Activated naive CD4-positive, alpha-beta T cell treated with anti-CD3 and anti-CD28 coated beads for 36 hours (primary cell): Measurements from ENCODE around the gene ZNF45. TPM values are rescaled to one million over a fixed set of nuclear protein-coding genes. Genes with fewer than 3 reads are reported as not detected.
"Not testable (repeated sequence)": the region's sequence is repeated elsewhere in the genome, so short reads cannot be mapped to it uniquely, and the experiment has no call there.

Experiments used
- CTCF ChIA-PET: fragments of 350-600 bp; sonication (Branson Sonifier 250); formaldehyde crosslinking; loops from one replicate; lab custom pipeline; 2021; ENCODE audit warnings: antibody characterized with exemption; lab: Charles Lee
- DNase-seq: peaks from one replicate; pipeline ENCODE4 v3.0.0-alpha.2; 2020
- H3K27ac Mint-ChIP-seq: one replicate; pipeline ENCODE4 v1.8.0; 2021; ENCODE audit warnings: mild to moderate bottlenecking, mixed read lengths
- H3K27me3 Mint-ChIP-seq: one replicate; pipeline ENCODE4 v1.8.0; 2021; ENCODE audit warnings: low read depth, mixed read lengths
- H3K36me3 Mint-ChIP-seq: one replicate; pipeline ENCODE4 v1.8.0; 2021; ENCODE audit warnings: low read depth, mixed read lengths
- H3K4me1 Mint-ChIP-seq: one replicate; pipeline ENCODE4 v1.8.0; 2021; ENCODE audit warnings: low read depth, mixed read lengths
- H3K4me3 Mint-ChIP-seq: one replicate; pipeline ENCODE4 v1.8.0; 2021; ENCODE audit warnings: mild to moderate bottlenecking, moderate library complexity, mixed read lengths
- H3K9me3 Mint-ChIP-seq: one replicate; pipeline ENCODE4 v1.8.0; 2021; ENCODE audit warnings: mixed read lengths
- intact Hi-C: fragments of 100-400 bp; cut with micrococcal nuclease; formaldehyde crosslinking; loops from one replicate; pipeline ENCODE4 v1.15.1; 2023
- total RNA-seq, 2 experiments: library from RNA; stranded (reverse); gene quantifications; one replicate each; pipeline ENCODE4 v1.2.3, GENCODE V29; 2021

Gene ZNF45
- 1 to 10 TPM; 5.4 to 6.3 TPM for total RNA-seq

- Mint-ChIP-seq H3K4me1 (peaks cover 24% of the 10 kb centered on the region), H3K9me3 (peaks cover 3% of the 10 kb centered on the region), H3K36me3 (peaks cover 24% of the 10 kb centered on the region), H3K27ac (peak within 1 kb of the TSS; percentile 89), H3K27me3 (no peaks in the 10 kb centered on the region), H3K4me3 (peak within 1 kb of the TSS; percentile 92)
- CTCF ChIA-PET = interaction anchor here (0.6 to 1.7 kb wide), 3 partner anchors 11 to 61 kb away, joined by 3 read pairs; no protein-coding TSS in a partner anchor
- intact Hi-C loops = loop anchor here (1.0 to 2.0 kb wide), 8 partner anchors 16 to 565 kb away; partner anchors contain the start of genes ZNF155, ZNF180, ZNF221 and ZNF224
- peak; percentile 91 for DNase-seq
Observed at GRCh38 chr19:43934985-43935708, at the start of gene ZNF45. Gene ZNF45, minus strand, starts transcription at chr19:43935282. Its CDS starts 13,097 bp downstream, at chr19:43922185.

GRCh38 chr19:43984687-43985000 is 49.6 kb upstream of the ZNF45 start:
- intact Hi-C loops = loop anchor here (1.0 kb wide), 4 partner anchors 18 to 111 kb away; partner anchors contain the start of genes ZNF222, ZNF230 and ZNF45
- peak overlapping the region; percentile 98 for H3K4me3 Mint-ChIP-seq

GRCh38 chr19:43983912-43984686 is 49.0 kb upstream of the ZNF45 start, which contains the start of gene ZNF155:
Gene ZNF155, plus strand, starts transcription at chr19:43984188. Its CDS starts 4,356 bp downstream, at chr19:43988544.
- Mint-ChIP-seq H3K27me3 (no peaks in the 10 kb centered on the region), H3K27ac (peak within 1 kb of the TSS; percentile 91), H3K4me1 (peaks cover 8% of the 10 kb centered on the region), H3K4me3 (peak within 1 kb of the TSS; percentile 98), H3K36me3 (peaks cover 17% of the 10 kb centered on the region), H3K9me3 (no peaks in the 10 kb centered on the region)
- CTCF ChIA-PET = interaction anchor here (0.6 kb wide), 1 partner anchor 19 kb away, joined by 3 read pairs; the partner anchor contains the start of gene ZNF230
- intact Hi-C loops = loop anchor here (1.0 kb wide), 4 partner anchors 18 to 111 kb away; partner anchors contain the start of genes ZNF222, ZNF230 and ZNF45
- DNase-seq = peak; percentile 83

More at GRCh38 chr19:43984687-43985000, 49.6 kb upstream of the ZNF45 start:
- no peak for DNase-seq
- Mint-ChIP-seq H3K4me1 (peaks cover 8% of the 10 kb centered on the region), H3K9me3 (peaks cover 2% of the 10 kb centered on the region), H3K27ac (peak overlapping the region; percentile 91), H3K36me3 (peaks cover 22% of the 10 kb centered on the region), H3K27me3 (no peaks in the 10 kb centered on the region)
- CTCF ChIA-PET = no interaction called here

- Mint-ChIP-seq H3K4me1 (peaks cover 8% of the 10 kb centered on the region), H3K36me3 (peaks cover 11% of the 10 kb centered on the region), H3K27me3 (no peaks in the 10 kb centered on the region), H3K4me3 (peak overlapping the region; percentile 58), H3K27ac (no peak overlapping the region), H3K9me3 (no peaks in the 10 kb centered on the region)
- intact Hi-C loops = no loop called here
- no peak for DNase-seq
- CTCF ChIA-PET = no interaction called here
Observed at GRCh38 chr19:43983544-43983911, 48.4 kb upstream of the ZNF45 start.

DNA sequence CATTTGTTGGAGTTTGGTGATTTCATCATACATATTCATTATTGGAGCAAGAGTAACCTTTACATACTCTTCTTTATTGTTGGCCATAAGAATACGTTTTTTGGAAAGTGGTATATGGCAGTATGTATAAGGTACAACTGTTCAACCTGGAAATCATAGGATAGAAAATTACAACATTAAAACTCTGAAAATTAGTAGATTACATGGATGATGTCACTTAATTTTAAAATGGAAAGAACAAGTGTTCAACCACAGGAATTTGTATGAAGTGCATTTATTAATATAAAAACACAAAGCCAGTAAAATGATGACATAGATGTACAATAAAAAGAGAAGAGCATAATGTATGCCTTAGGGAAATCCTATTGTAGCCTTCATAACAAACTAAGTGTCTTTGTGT is 41.6 kb upstream of the ZNF45 start:
- Mint-ChIP-seq H3K4me3 (no peak overlapping the region), H3K27me3 (no peaks in the 10 kb centered on the region), H3K4me1 (no peaks in the 10 kb centered on the region), H3K9me3 (peaks cover 30% of the 10 kb centered on the region), H3K36me3 (peaks cover 7% of the 10 kb centered on the region), H3K27ac (no peak overlapping the region)
- intact Hi-C loops = no loop called here
- no peak for DNase-seq
- CTCF ChIA-PET = no interaction called here

GRCh38 chr19:43966079-43966694 is 31.1 kb upstream of the ZNF45 start:
- DNase-seq = no peak
- peaks cover 39% of the 10 kb centered on the region for H3K36me3 Mint-ChIP-seq
- H3K27ac Mint-ChIP-seq = no peak overlapping the region
- intact Hi-C loops = no loop called here
- no peak overlapping the region for H3K4me3 Mint-ChIP-seq
- CTCF ChIA-PET = no interaction called here
- peaks cover 40% of the 10 kb centered on the region for H3K9me3 Mint-ChIP-seq
- H3K4me1 Mint-ChIP-seq = no peaks in the 10 kb centered on the region
- no peaks in the 10 kb centered on the region for H3K27me3 Mint-ChIP-seq

DNA sequence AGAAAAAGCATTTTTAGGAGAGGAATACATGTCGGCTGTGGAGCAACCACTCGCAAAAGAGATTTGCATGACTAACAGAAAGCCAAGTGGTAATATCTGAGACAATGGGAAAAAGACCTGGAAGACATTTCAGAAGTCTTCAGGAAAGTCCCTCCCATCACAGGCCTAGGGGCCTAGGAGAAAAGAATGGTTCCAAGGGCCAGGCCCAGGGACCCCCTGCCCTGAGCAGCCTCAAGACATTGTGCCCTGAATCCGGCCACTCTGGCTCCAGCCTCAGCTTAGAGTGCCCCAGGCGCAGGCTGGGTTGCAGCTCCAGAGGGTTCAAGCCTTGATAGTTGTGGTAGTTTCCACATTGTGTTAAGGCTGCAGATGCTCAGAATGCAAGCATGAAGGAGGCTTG is 25.3 kb upstream of the ZNF45 start:
- Mint-ChIP-seq H3K9me3 (peaks cover 29% of the 10 kb centered on the region), H3K4me3 (no peak overlapping the region), H3K27me3 (no peaks in the 10 kb centered on the region), H3K4me1 (no peaks in the 10 kb centered on the region), H3K27ac (no peak overlapping the region), H3K36me3 (peaks cover 17% of the 10 kb centered on the region)
- CTCF ChIA-PET = no interaction called here
- DNase-seq = no peak
- intact Hi-C loops = no loop called here

DNA sequence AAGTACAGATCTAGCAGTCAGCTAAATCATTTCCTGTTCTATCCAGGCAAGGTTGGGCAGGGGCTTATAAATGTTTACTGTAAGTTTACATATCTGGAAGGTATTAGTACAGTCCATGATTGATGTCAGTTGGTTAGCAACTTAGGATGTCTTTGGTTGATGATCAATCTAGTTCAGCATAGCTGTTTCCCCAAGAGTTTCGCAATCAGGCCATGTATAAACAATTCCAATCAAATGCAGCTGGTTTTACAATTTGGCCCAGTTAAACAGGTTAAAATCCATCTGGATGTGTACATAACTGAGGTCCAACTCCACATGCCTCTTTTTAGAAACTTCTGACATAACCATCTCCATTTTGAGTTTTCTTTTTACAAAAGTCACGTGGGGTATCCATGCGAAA is 22.8 kb upstream of the ZNF45 start:
- H3K27me3 Mint-ChIP-seq = no peaks in the 10 kb centered on the region
- no peak overlapping the region for H3K27ac Mint-ChIP-seq
- peaks cover 13% of the 10 kb centered on the region for H3K9me3 Mint-ChIP-seq
- DNase-seq = no peak
- CTCF ChIA-PET = no interaction called here
- no peaks in the 10 kb centered on the region for H3K4me1 Mint-ChIP-seq
- H3K36me3 Mint-ChIP-seq = peaks cover 5% of the 10 kb centered on the region
- intact Hi-C loops = no loop called here
- no peak overlapping the region for H3K4me3 Mint-ChIP-seq

DNA sequence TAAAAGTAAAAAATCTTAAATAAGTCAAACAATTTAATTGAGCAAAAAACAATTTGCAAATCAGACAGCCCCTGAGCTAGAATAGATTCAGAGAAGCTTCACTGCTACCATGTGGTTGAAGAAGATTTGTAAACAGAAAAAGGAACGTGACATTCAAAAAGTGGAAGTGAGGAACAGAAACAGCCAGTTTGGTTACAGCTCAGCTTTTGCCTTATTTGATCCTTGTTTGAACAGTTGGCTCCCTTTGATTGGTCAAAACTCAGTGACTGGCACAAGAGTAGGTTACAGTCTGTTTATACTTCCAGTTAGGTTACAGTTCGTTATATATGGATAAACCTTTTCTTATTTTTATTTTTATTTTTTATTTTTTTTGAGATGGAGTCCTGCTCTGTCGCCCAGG is 21.7 kb upstream of the ZNF45 start:
- CTCF ChIA-PET = no interaction called here
- intact Hi-C loops = no loop called here
- peaks cover 13% of the 10 kb centered on the region for H3K9me3 Mint-ChIP-seq

DNA sequence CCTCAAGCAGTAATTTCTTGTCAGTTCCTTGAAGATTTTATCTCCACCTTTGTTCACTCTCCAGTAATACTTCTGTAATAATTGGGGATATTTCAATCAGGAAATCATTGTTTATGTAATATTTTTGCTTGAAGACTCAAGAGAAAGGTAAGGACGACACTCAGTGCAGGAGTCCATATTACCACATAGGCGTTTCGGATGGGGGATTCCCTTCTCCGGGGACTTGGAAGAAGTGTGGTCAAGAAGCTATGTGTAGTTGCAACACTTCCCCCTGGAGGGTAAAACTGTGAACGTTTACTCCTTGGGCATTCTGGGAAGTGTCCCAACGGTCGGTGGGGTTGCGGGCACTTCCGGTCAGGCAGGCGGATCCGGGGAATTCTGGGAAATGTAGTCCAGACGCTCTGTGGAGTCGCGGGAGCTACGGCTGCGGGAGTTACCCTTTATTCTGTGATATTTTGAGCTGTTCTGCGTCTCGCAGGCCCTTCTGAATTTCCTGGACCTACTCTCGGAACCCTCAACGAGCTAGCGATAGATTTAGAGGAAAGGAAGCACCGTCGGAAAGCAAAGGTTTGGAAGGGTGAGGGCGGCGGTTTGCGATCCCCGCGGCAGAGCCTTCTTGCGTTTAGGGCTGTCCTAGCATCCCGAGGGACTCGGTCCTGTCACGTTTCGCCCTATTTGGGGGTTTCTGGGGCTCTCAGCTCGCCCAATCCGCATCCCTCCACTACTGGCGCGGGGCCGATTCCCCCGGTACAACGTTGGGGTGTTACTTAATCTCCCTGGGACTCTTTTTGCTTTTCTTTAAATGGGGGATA is 16.0 kb upstream of the ZNF45 start, which contains the start of gene ZNF221:
Gene ZNF221, plus strand, starts transcription at position 395 of the 812 bp plus-strand sequence. CDS start 11,499 bp downstream, outside the sequence.
- intact Hi-C loops = loop anchor here (1.0 kb wide), 1 partner anchor 16 kb away; the partner anchor contains the start of gene ZNF45
- Mint-ChIP-seq H3K4me1 (peaks cover 5% of the 10 kb centered on the region), H3K4me3 (peak within 1 kb of the TSS; percentile 94), H3K27me3 (peaks cover 4% of the 10 kb centered on the region), H3K27ac (peak within 1 kb of the TSS; percentile 77), H3K36me3 (peaks cover 9% of the 10 kb centered on the region), H3K9me3 (peaks cover 32% of the 10 kb centered on the region)
- DNase-seq = peak; percentile 79
- CTCF ChIA-PET = interaction anchor here (0.9 to 1.2 kb wide), 3 partner anchors 16 to 50 kb away, joined by 3 read pairs; no protein-coding TSS in a partner anchor

More for the DNA sequence above, 21.7 kb upstream of the ZNF45 start:
- Mint-ChIP-seq H3K36me3 (peaks cover 9% of the 10 kb centered on the region), H3K4me3 (no peak overlapping the region), H3K4me1 (no peaks in the 10 kb centered on the region), H3K27me3 (no peaks in the 10 kb centered on the region), H3K27ac (no peak overlapping the region)
- DNase-seq = no peak

- peaks cover 35% of the 10 kb centered on the region for H3K9me3 Mint-ChIP-seq
- DNase-seq, intact Hi-C loops, H3K27me3 Mint-ChIP-seq, H3K27ac Mint-ChIP-seq, H3K4me3 Mint-ChIP-seq, CTCF ChIA-PET, H3K4me1 Mint-ChIP-seq: not testable (repeated sequence)
- H3K36me3 Mint-ChIP-seq = peaks cover 12% of the 10 kb centered on the region
Observed at GRCh38 chr19:43949803-43950202, 14.7 kb upstream of the ZNF45 start.
